SIG-M5 treated with dmso at 0.1 percent for 504 hours (cell line): ENCODE data around the gene GDI1.
"Not testable (repeated sequence)": the region's sequence is repeated elsewhere in the genome, so short reads cannot be mapped to it uniquely, and the experiment has no call there.

Experiments
- DNase-seq: peaks from one replicate; lab custom pipeline; 2025; ENCODE audit not compliant: unreplicated experiment; lab: John Stamatoyannopoulos, UW

Gene GDI1

GRCh38 chrX:154436983-154437752 is at the start of gene GDI1:
Gene GDI1 (plus strand): TSS chrX:154437154. CDS start chrX:154437255, 101 bp downstream.
- DNase-seq, result no peak

- DNase-seq, result not testable (repeated sequence)
Observed at GRCh38 chrX:154388094-154388493, 48.9 kb upstream of the GDI1 start.

GRCh38 chrX:154388649-154389048 is 48.3 kb upstream of the GDI1 start:
- not testable (repeated sequence) for DNase-seq

GRCh38 chrX:154389812-154390747 is 46.9 kb upstream of the GDI1 start:
- DNase-seq, result not testable (repeated sequence)

- not testable (repeated sequence) for DNase-seq
Observed at GRCh38 chrX:154396363-154396762, 40.6 kb upstream of the GDI1 start.

- peak; percentile 48 for DNase-seq
Observed at GRCh38 chrX:154396973-154397887, 39.7 kb upstream of the GDI1 start.

- peak; percentile 96 for DNase-seq
Observed at GRCh38 chrX:154397888-154398667, 38.9 kb upstream of the GDI1 start, which contains the start of gene RPL10. Gene RPL10 (plus strand): TSS chrX:154398377. CDS start chrX:154398520, 143 bp downstream.

GRCh38 chrX:154398668-154399526 is 38.1 kb upstream of the GDI1 start:
- DNase-seq, result peak; percentile 73

- DNase-seq, result no peak
Observed at GRCh38 chrX:154399527-154400368, 37.2 kb upstream of the GDI1 start.

- DNase-seq, result not testable (repeated sequence)
Observed at GRCh38 chrX:154400369-154400817, 36.6 kb upstream of the GDI1 start.

GRCh38 chrX:154401045-154401799 is 35.7 kb upstream of the GDI1 start:
- no peak for DNase-seq

GRCh38 chrX:154401918-154402621 is 34.9 kb upstream of the GDI1 start:
- peak; percentile 13 for DNase-seq

- no peak for DNase-seq
Observed at GRCh38 chrX:154402622-154403127, 34.3 kb upstream of the GDI1 start.

- no peak for DNase-seq
Observed at GRCh38 chrX:154403192-154403591, 33.8 kb upstream of the GDI1 start.

- no peak for DNase-seq
Observed at GRCh38 chrX:154403858-154404257, 33.1 kb upstream of the GDI1 start.

GRCh38 chrX:154404625-154405192 is 32.2 kb upstream of the GDI1 start:
- DNase-seq, result no peak
